ENCODE results near the gene AKAP4.

The AKAP4 gene

DNA sequence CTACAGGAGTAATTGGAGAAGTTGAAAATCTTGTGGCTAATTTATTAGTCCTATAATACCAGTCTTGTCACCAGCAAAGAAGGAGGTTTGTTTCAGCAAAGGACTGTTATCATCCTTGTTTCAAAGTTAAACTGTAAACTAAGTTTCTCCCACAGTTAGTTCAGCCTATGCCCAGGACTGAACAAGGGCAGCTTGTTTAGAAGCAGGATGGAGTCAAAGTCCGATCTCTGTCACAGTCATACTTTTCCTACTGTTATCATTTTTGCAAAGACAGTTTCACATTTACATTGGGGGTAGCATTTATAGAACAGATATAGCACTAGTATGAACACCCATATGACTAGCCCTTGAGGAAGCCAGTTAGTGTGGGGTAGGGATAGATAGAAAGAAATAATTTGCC, 46.4 kb downstream of the AKAP4 start:
- DNase-seq: no peak
- H3K9me3 ChIP-seq: no peaks in the 10 kb centered on the region
- TF ChIP-seq, protein P1, sequence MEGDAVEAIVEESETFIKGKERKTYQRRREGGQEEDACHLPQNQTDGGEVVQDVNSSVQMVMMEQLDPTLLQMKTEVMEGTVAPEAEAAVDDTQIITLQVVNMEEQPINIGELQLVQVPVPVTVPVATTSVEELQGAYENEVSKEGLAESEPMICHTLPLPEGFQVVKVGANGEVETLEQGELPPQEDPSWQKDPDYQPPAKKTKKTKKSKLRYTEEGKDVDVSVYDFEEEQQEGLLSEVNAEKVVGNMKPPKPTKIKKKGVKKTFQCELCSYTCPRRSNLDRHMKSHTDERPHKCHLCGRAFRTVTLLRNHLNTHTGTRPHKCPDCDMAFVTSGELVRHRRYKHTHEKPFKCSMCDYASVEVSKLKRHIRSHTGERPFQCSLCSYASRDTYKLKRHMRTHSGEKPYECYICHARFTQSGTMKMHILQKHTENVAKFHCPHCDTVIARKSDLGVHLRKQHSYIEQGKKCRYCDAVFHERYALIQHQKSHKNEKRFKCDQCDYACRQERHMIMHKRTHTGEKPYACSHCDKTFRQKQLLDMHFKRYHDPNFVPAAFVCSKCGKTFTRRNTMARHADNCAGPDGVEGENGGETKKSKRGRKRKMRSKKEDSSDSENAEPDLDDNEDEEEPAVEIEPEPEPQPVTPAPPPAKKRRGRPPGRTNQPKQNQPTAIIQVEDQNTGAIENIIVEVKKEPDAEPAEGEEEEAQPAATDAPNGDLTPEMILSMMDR (IDR thresholded peaks at IDR 0.05): no peak
- no peaks in the 10 kb centered on the region for H3K4me1 ChIP-seq
- no peaks in the 10 kb centered on the region for H3K27me3 ChIP-seq
- no peaks in the 10 kb centered on the region for H3K36me3 ChIP-seq
- intact Hi-C loops (cut with DNase I; ENCODE audit: low total_unique reads): no loop called here
- H3K27ac ChIP-seq: no peak overlapping the region
- H3K4me3 ChIP-seq: no peak overlapping the region

DNA sequence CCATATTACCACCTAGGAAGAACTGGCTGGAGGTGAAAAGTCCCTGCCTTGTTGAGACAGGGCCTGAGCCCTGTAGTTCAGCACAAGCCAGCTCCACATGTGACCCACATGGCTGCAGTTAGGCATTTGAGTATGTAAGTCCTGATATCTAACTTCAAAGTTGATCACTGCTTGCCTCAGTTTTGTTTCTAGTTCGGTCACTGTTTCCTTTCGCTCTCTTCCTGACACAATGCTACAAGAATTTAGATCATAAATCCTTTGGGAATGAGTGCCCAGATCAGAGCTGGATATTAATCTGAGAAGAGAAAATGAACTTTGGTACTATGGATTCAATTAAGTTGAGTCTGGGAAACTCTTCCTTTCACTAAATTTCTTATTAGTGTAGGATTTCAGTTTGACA, 48.4 kb downstream of the AKAP4 start:
- no peaks in the 10 kb centered on the region for H3K4me1 ChIP-seq
- no peak for DNase-seq
- no peaks in the 10 kb centered on the region for H3K27me3 ChIP-seq
- no peaks in the 10 kb centered on the region for H3K36me3 ChIP-seq
- intact Hi-C loops (cut with DNase I; ENCODE audit: low total_unique reads): no loop called here
- TF ChIP-seq, protein P1 (IDR thresholded peaks at IDR 0.05): no peak
- no peaks in the 10 kb centered on the region for H3K9me3 ChIP-seq
- H3K27ac ChIP-seq: no peak overlapping the region
- H3K4me3 ChIP-seq: no peak overlapping the region

DNA sequence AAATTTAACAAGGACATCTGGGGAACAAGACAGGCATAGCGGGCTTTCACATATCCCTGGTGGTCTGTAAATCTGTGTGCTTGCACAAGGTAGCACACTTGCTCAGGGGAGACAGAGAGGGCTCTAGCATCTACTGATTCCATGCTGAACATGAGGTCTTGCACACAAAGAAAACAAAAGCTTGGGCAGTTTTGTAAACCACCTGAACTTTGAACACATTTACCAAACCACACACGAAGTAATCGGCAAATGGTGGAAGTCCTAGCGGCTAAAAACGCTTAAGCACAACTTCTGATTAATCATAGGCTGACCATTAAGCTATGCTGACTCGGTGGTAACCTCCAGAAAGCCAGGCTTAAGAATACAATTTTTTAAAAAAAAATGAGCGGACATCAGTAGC, 52.8 kb downstream of the AKAP4 start:
- Histone ChIP-seq H3K4me1 (no peaks in the 10 kb centered on the region), H3K4me3 (no peak overlapping the region), H3K36me3 (no peaks in the 10 kb centered on the region), H3K27ac (no peak overlapping the region), H3K9me3 (no peaks in the 10 kb centered on the region), H3K27me3 (no peaks in the 10 kb centered on the region)
- intact Hi-C loops (cut with DNase I; ENCODE audit: low total_unique reads): no loop called here
- no peak for DNase-seq
- TF ChIP-seq, protein P1 (IDR thresholded peaks at IDR 0.05): no peak

Data from tibial artery (tissue), 4 donors.